ENCODE measurements around the gene AGAP3. TPM values are rescaled to one million over a fixed set of nuclear protein-coding genes. Genes with fewer than 3 reads are reported as not detected.

AGAP3 gene
- polyA plus RNA-seq, 3 donors = 6.4 to 133 (median 6.8) TPM

DNA sequence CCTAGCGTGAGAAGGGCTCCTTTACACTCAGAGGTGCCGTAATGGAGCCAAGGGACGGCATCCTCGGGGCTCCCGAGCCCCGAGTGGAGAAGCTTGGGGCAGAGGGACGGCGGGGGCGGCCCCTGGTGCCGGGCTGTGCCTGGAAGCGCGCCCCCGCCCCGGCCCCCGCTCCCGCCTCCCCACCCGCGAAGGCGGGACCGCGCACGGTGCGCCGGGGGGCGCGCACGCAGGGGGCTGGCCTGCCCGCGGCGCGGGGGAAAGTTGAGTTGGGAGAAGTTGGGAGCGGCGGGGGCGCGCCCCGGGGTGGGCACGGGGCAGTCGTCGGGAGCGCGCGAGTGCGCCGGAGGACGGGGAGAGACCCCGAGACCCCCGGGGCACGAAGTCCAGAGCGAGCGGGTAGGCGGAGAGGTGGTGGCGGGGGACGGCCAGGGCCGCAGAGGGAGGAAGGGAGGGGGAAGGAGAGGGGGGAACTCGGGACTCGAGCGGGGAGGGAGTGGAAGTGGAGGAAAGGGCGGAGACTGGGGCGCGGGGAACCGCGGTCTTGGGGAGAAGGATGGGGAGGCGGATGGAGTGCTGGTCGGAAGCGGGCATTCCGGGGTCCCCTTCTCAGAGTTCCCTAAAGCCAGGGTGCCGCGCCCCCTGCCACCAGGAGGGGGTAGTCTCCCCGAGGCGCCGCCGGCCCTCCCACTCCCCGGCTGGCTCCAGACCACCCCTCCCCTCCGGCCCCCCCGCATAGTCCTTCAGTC, 26.7 kb upstream of the AGAP3 start, which contains the start of gene SLC4A2:
TSS of gene SLC4A2 (plus strand) at position 223 of the 746 bp plus-strand sequence. CDS start 2,399 bp downstream, outside the sequence.
- Histone ChIP-seq H3K79me2 (ENCODE audit: insufficient read depth, low read length) (peaks cover 38% of the 10 kb centered on the region), H3K27ac (ENCODE audit: low read depth in 1 of 2, low read length in 2 of 2) (peak within 1 kb of the TSS; percentile 82 to 89), H3K27me3 (ENCODE audit: control insufficient read depth in 2 of 2, insufficient read depth in 2 of 2, low read length in 2 of 2) (no peaks in the 10 kb centered on the region), H3K36me3 (replicated peaks in 1 of 2; ENCODE audit: control insufficient read depth in 1 of 2, insufficient read depth in 2 of 2, low read length in 2 of 2) (peaks cover 13 to 26% of the 10 kb centered on the region in 2 donors), H3K4me2 (replicated peaks; ENCODE audit: extremely low read depth, low read length, poor library complexity, severe bottlenecking) (peak within 1 kb of the TSS; percentile 98), H3K9me3 (replicated peaks in 1 of 2; ENCODE audit: control insufficient read depth in 1 of 2, insufficient read depth in 1 of 2, low read length in 2 of 2) (no peaks in the 10 kb centered on the region), H3K9ac (ENCODE audit: insufficient read depth, low read length, poor library complexity, severe bottlenecking) (peak within 1 kb of the TSS; percentile 72), H3K4me1 (ENCODE audit: control insufficient read depth in 1 of 2, insufficient read depth in 2 of 2, low read length in 2 of 2) (peaks cover 35 to 43% of the 10 kb centered on the region in 2 donors), H3K4me3 (replicated peaks in 1 of 3; ENCODE audit: low read depth in 2 of 3, low read length in 3 of 3) (peak within 1 kb of the TSS; percentile 66 to 97 (median 94)), H4K20me1 (ENCODE audit: insufficient read depth, low read length) (peaks cover 49% of the 10 kb centered on the region), H2AFZ (ENCODE audit: insufficient read depth, low read depth, low read length, poor library complexity, severe bottlenecking) (peak within 1 kb of the TSS; percentile 87)
- H3K27me3 Mint-ChIP-seq (ENCODE audit: low read depth in 3 of 3) = peaks cover 0 to 1% (median under 1%) of the 10 kb centered on the region in 3 donors
- intact Hi-C loops (cut with micrococcal nuclease) = loop anchor here (2.0 kb wide), 4 partner anchors 21 to 51 kb away; partner anchors contain the start of genes AGAP3 (in 1 of the 2) and FASTK (in 1 of the 2)
- H3K4me3 Mint-ChIP-seq = peak within 1 kb of the TSS; percentile 93 to 98
- peak within 1 kb of the TSS; percentile 82 to 93 (median 89) for H3K27ac Mint-ChIP-seq
- peaks cover 36% of the 10 kb centered on the region for H3K4me1 Mint-ChIP-seq
- H3K9me3 Mint-ChIP-seq = no peaks in the 10 kb centered on the region
- TF ChIP-seq, protein P1, sequence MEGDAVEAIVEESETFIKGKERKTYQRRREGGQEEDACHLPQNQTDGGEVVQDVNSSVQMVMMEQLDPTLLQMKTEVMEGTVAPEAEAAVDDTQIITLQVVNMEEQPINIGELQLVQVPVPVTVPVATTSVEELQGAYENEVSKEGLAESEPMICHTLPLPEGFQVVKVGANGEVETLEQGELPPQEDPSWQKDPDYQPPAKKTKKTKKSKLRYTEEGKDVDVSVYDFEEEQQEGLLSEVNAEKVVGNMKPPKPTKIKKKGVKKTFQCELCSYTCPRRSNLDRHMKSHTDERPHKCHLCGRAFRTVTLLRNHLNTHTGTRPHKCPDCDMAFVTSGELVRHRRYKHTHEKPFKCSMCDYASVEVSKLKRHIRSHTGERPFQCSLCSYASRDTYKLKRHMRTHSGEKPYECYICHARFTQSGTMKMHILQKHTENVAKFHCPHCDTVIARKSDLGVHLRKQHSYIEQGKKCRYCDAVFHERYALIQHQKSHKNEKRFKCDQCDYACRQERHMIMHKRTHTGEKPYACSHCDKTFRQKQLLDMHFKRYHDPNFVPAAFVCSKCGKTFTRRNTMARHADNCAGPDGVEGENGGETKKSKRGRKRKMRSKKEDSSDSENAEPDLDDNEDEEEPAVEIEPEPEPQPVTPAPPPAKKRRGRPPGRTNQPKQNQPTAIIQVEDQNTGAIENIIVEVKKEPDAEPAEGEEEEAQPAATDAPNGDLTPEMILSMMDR (IDR thresholded peaks at IDR 0.05) = peak; percentile 51
- WGBS (ENCODE audit: insufficient coverage) = under 1% methylated on average over 51 of the region's 75 CpGs
- peaks cover 15 to 28% of the 10 kb centered on the region in 2 donors for H3K36me3 Mint-ChIP-seq
- DNase-seq = peak; percentile 66 to 69 (median 67)

DNA sequence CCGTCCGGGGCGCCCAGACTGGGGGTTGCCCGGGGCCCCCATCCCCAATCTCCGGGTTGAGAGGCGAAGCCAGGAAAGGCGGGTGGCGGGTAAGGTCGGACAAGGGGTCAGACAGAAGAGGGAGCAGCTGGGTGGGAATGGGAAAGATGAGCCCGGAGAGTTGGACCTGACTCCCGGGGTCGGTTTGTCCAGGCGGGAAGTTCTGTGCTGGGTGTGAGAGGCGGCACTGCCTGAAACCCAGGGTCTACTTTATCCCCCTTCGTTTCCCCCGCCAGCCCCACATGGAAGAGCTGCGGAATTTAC, 26.2 kb upstream of the AGAP3 start:
- WGBS (ENCODE audit: insufficient coverage) = 0% methylated on average over 8 of the region's 17 CpGs
- H3K4me3 Mint-ChIP-seq = peak overlapping the region; percentile 84 to 98
- H2AFZ ChIP-seq (ENCODE audit: insufficient read depth, low read depth, low read length, poor library complexity, severe bottlenecking) = peak overlapping the region; percentile 87
- H3K9ac ChIP-seq (ENCODE audit: insufficient read depth, low read length, poor library complexity, severe bottlenecking) = peak overlapping the region; percentile 72
- H3K4me1 Mint-ChIP-seq = peaks cover 36% of the 10 kb centered on the region
- no peak for DNase-seq
- H3K27ac ChIP-seq (ENCODE audit: low read depth in 1 of 2, low read length in 2 of 2) = peak overlapping the region in 1 of 2 donors; percentile 12
- H3K27ac Mint-ChIP-seq = peak overlapping the region in 3 of 7 donors; percentile 42 to 86 (median 72)
- H3K4me3 ChIP-seq (replicated peaks in 1 of 3; ENCODE audit: low read depth in 2 of 3, low read length in 3 of 3) = peak overlapping the region; percentile 66 to 97 (median 94)
- TF ChIP-seq, protein P1 (IDR thresholded peaks at IDR 0.05) = no peak
- peaks cover 38% of the 10 kb centered on the region for H3K79me2 ChIP-seq (ENCODE audit: insufficient read depth, low read length)
- no peaks in the 10 kb centered on the region for H3K9me3 ChIP-seq (replicated peaks in 1 of 2; ENCODE audit: control insufficient read depth in 1 of 2, insufficient read depth in 1 of 2, low read length in 2 of 2)
- H3K4me1 ChIP-seq (ENCODE audit: control insufficient read depth in 1 of 2, insufficient read depth in 2 of 2, low read length in 2 of 2) = peaks cover 35 to 43% of the 10 kb centered on the region in 2 donors
- peaks cover 0 to 1% (median 0%) of the 10 kb centered on the region in 3 donors for H3K27me3 Mint-ChIP-seq (ENCODE audit: low read depth in 3 of 3)
- H3K36me3 Mint-ChIP-seq = peaks cover 16 to 28% of the 10 kb centered on the region in 2 donors
- peaks cover 54% of the 10 kb centered on the region for H4K20me1 ChIP-seq (ENCODE audit: insufficient read depth, low read length)
- no peaks in the 10 kb centered on the region for H3K9me3 Mint-ChIP-seq
- intact Hi-C loops (cut with micrococcal nuclease) = no loop called here
- H3K36me3 ChIP-seq (replicated peaks in 1 of 2; ENCODE audit: control insufficient read depth in 1 of 2, insufficient read depth in 2 of 2, low read length in 2 of 2) = peaks cover 19 to 31% of the 10 kb centered on the region in 2 donors
- H3K27me3 ChIP-seq (ENCODE audit: control insufficient read depth in 2 of 2, insufficient read depth in 2 of 2, low read length in 2 of 2) = no peaks in the 10 kb centered on the region
- H3K4me2 ChIP-seq (replicated peaks; ENCODE audit: extremely low read depth, low read length, poor library complexity, severe bottlenecking) = peak overlapping the region; percentile 98

Data from CD14-positive monocyte (primary cell).